CD14-positive monocyte (primary cell): ENCODE data around the gene C16orf95. TPM values are rescaled to one million over a fixed set of nuclear protein-coding genes. Genes with fewer than 3 reads are reported as not detected.

Experiments used
- DNase-seq, 3 donors: peaks; one replicate each; pipeline ENCODE4 v3.0.0-alpha.2; 2011 to 2022
- H2AFZ ChIP-seq: 2 replicates; pipeline ENCODE4 v1.6.0; 2012; ENCODE audit warnings: mild to moderate bottlenecking, low read depth, low read length, inconsistent platforms; ENCODE audit not compliant: insufficient read depth, poor library complexity, severe bottlenecking
- H3K27ac ChIP-seq, 2 donors: 1 replicate in 1 of 2; 2 replicates in 1 of 2; pipeline ENCODE4 v1.5.1; 2012 to 2013; ENCODE audit warnings: low read length in 2 of 2, control low read depth in 1 of 2, inconsistent platforms in 1 of 2, low read depth in 1 of 2, mild to moderate bottlenecking in 1 of 2
- H3K27me3 ChIP-seq, 2 donors: one replicate each; pipeline versions ENCODE4 v1.6.0 to v1.6.1; 2011 to 2013; ENCODE audit warnings: low read length in 2 of 2; ENCODE audit not compliant: control insufficient read depth in 2 of 2, insufficient read depth in 2 of 2
- H3K36me3 ChIP-seq, 2 donors: replicated peaks in 1 of 2; 1 replicate in 1 of 2; 2 replicates in 1 of 2; pipeline versions ENCODE4 v1.5.1 to v1.6.1; 2012 to 2013; ENCODE audit warnings: low read length in 2 of 2, control low read depth in 1 of 2, inconsistent platforms in 1 of 2, mild to moderate bottlenecking in 1 of 2; ENCODE audit not compliant: insufficient read depth in 2 of 2, control insufficient read depth in 1 of 2
- H3K4me1 ChIP-seq, 2 donors: 1 replicate in 1 of 2; 2 replicates in 1 of 2; pipeline versions ENCODE4 v1.5.1 to v1.6.1; 2012 to 2013; ENCODE audit warnings: low read length in 2 of 2, control low read depth in 1 of 2, inconsistent platforms in 1 of 2, mild to moderate bottlenecking in 1 of 2, moderate library complexity in 1 of 2; ENCODE audit not compliant: insufficient read depth in 2 of 2, control insufficient read depth in 1 of 2
- H3K4me2 ChIP-seq: replicated peaks from 2 replicates; pipeline ENCODE3; 2012; ENCODE audit warnings: low read length, moderate library complexity, mild to moderate bottlenecking; ENCODE audit not compliant: poor library complexity, severe bottlenecking; ENCODE audit errors: extremely low read depth
- H3K4me3 ChIP-seq, 3 experiments: fragments of 200-600 bp in 1 of 3; sonication (generic) in 1 of 3; replicated peaks in 1 of 3; 1 replicate in 2 of 3; 2 replicates in 1 of 3; pipeline ENCODE4 v1.5.1; 2011 to 2013; ENCODE audit warnings: low read length in 3 of 3, mild to moderate bottlenecking in 3 of 3, control low read depth in 2 of 3, low read depth in 2 of 3, inconsistent platforms in 1 of 3, moderate library complexity in 1 of 3
- H3K79me2 ChIP-seq: 2 replicates; pipeline ENCODE4 v1.6.0; 2012; ENCODE audit warnings: mild to moderate bottlenecking, control low read depth, inconsistent platforms, low read length, moderate library complexity; ENCODE audit not compliant: insufficient read depth
- H3K9ac ChIP-seq: 2 replicates; pipeline ENCODE4 v1.6.0; 2017; ENCODE audit warnings: low read length, mild to moderate bottlenecking; ENCODE audit not compliant: insufficient read depth, poor library complexity, severe bottlenecking
- H3K9me3 ChIP-seq, 2 donors: replicated peaks in 1 of 2; 1 replicate in 1 of 2; 2 replicates in 1 of 2; pipeline versions ENCODE4 v1.5.1 to v1.6.1; 2012 to 2013; ENCODE audit warnings: low read length in 2 of 2, control low read depth in 1 of 2; ENCODE audit not compliant: control insufficient read depth in 1 of 2, insufficient read depth in 1 of 2
- H4K20me1 ChIP-seq: 2 replicates; pipeline ENCODE4 v1.6.0; 2012; ENCODE audit warnings: mild to moderate bottlenecking, low read length, control low read depth, moderate library complexity; ENCODE audit not compliant: insufficient read depth
- H3K27ac Mint-ChIP-seq, 7 donors: one replicate each; pipeline ENCODE4 v1.8.0; 2020; ENCODE audit warnings: mild to moderate bottlenecking in 7 of 7, mixed read lengths in 7 of 7, moderate library complexity in 6 of 7, inconsistent platforms in 2 of 7
- H3K27me3 Mint-ChIP-seq, 3 donors: one replicate each; pipeline ENCODE4 v1.8.0; 2021 to 2022; ENCODE audit warnings: low read depth in 3 of 3, mild to moderate bottlenecking in 3 of 3, mixed read lengths in 3 of 3, moderate library complexity in 3 of 3, inconsistent platforms in 1 of 3
- H3K36me3 Mint-ChIP-seq, 2 donors: one replicate each; pipeline ENCODE4 v1.8.0; 2020; ENCODE audit warnings: mixed read lengths in 2 of 2, inconsistent platforms in 1 of 2, mild to moderate bottlenecking in 1 of 2
- H3K4me1 Mint-ChIP-seq: one replicate; pipeline ENCODE4 v1.8.0; 2020; ENCODE audit warnings: mild to moderate bottlenecking, mixed read lengths
- H3K4me3 Mint-ChIP-seq, 2 donors: one replicate each; pipeline ENCODE4 v1.8.0; 2020; ENCODE audit warnings: mild to moderate bottlenecking in 2 of 2, mixed read lengths in 2 of 2, moderate library complexity in 1 of 2
- H3K9me3 Mint-ChIP-seq, 7 donors: one replicate each; pipeline ENCODE4 v1.8.0; 2020 to 2022; ENCODE audit warnings: mixed read lengths in 7 of 7, mild to moderate bottlenecking in 6 of 7, moderate library complexity in 6 of 7, inconsistent platforms in 2 of 7
- CTCF ChIP-seq: fragments of 200-600 bp; IDR thresholded peaks from one replicate; pipeline ENCODE4 v1.8.0; 2022; ENCODE audit warnings: antibody characterized with exemption, mild to moderate bottlenecking
- WGBS: methylation state at CpG from one replicate; pipeline ENCODE4 v1.1.5; 2013; ENCODE audit warnings: missing lambda C conversion rate; ENCODE audit not compliant: insufficient coverage; 5-methylcytosine and 5-hydroxymethylcytosine counted together
- intact Hi-C, 2 donors: fragments of 100-400 bp; cut with micrococcal nuclease; formaldehyde crosslinking; loops; one replicate each; pipeline versions ENCODE4 v1.15.0 to v1.15.1; 2023
- polyA plus RNA-seq, 3 donors: library from polyadenylated mRNA; depleted of rRNA in 1 of 3; unstranded in 2 of 3; stranded (reverse) in 1 of 3; fragments of 300-500 nt in 2 of 3; fragments of >200 nt in 1 of 3; fragmentation: Illumina TruSeq in 2 of 3; gene quantifications; 1 replicate in 2 of 3; 2 replicates in 1 of 3; pipeline ENCODE4 v1.2.3, GENCODE V29; 2012 to 2021

C16orf95 gene
- polyA plus RNA-seq, 3 donors = 0.89 to 1.9 (median 1.7) TPM

- Mint-ChIP-seq H3K27ac (no peak overlapping the region), H3K36me3 (no peaks in the 10 kb centered on the region), H3K4me3 (no peak overlapping the region), H3K9me3 (peaks cover 0 to 8% (median 2%) of the 10 kb centered on the region in 7 donors), H3K4me1 (no peaks in the 10 kb centered on the region), H3K27me3 (peaks cover 4 to 7% (median 6%) of the 10 kb centered on the region in 3 donors)
- no peak for TF ChIP-seq CTCF
- H3K36me3 ChIP-seq = no peaks in the 10 kb centered on the region
- intact Hi-C loops = no loop called here
- WGBS = 77% methylated on average over 3 of the region's 4 CpGs
- H4K20me1 ChIP-seq = no peaks in the 10 kb centered on the region
- no peak overlapping the region for H3K9ac ChIP-seq
- no peaks in the 10 kb centered on the region for H3K4me1 ChIP-seq
- no peak for DNase-seq
- H3K9me3 ChIP-seq = no peaks in the 10 kb centered on the region
- H3K27ac ChIP-seq = no peak overlapping the region
- no peaks in the 10 kb centered on the region for H3K27me3 ChIP-seq
- no peaks in the 10 kb centered on the region for H3K79me2 ChIP-seq
- H2AFZ ChIP-seq = no peak overlapping the region
- H3K4me2 ChIP-seq = no peak overlapping the region
- no peak overlapping the region for H3K4me3 ChIP-seq
These were observed 50.3 kb downstream of the C16orf95 start for GRCh38 chr16:87266846-87267245.

- no peaks in the 10 kb centered on the region for H3K9me3 ChIP-seq
- H3K9ac ChIP-seq = no peak overlapping the region
- no peaks in the 10 kb centered on the region for H3K36me3 ChIP-seq
- Mint-ChIP-seq H3K27me3 (peaks cover 2 to 10% (median 3%) of the 10 kb centered on the region in 3 donors), H3K4me1 (no peaks in the 10 kb centered on the region), H3K9me3 (peaks cover 3 to 19% (median 10%) of the 10 kb centered on the region in 7 donors), H3K36me3 (no peaks in the 10 kb centered on the region), H3K4me3 (no peak overlapping the region), H3K27ac (no peak overlapping the region)
- no peak for TF ChIP-seq CTCF
- no CpG with 5 or more reads among the region's 4 CpGs for WGBS
- H3K4me1 ChIP-seq = no peaks in the 10 kb centered on the region
- no peak overlapping the region for H2AFZ ChIP-seq
- no peaks in the 10 kb centered on the region for H3K79me2 ChIP-seq
- H3K27ac ChIP-seq = no peak overlapping the region
- no peaks in the 10 kb centered on the region for H3K27me3 ChIP-seq
- no peaks in the 10 kb centered on the region for H4K20me1 ChIP-seq
- no peak for DNase-seq
- intact Hi-C loops = no loop called here
- no peak overlapping the region for H3K4me2 ChIP-seq
- H3K4me3 ChIP-seq = no peak overlapping the region
These were observed 51.9 kb downstream of the C16orf95 start for GRCh38 chr16:87265261-87265660.
